Ishikawa (cell line): ENCODE data around the gene GAK.

Experiments used
- CEBPB ChIP-seq: IDR thresholded peaks from 2 replicates; pipeline ENCODE4 v1.6.1; 2012
- CREB1 ChIP-seq: IDR thresholded peaks from 2 replicates; pipeline ENCODE4 v1.6.1; 2012; ENCODE audit warnings: low read depth
- EGR1 ChIP-seq: IDR thresholded peaks from 2 replicates; pipeline ENCODE4 v1.6.1; 2012
- EP300 ChIP-seq: IDR thresholded peaks from 2 replicates; pipeline ENCODE4 v1.6.1; 2012; ENCODE audit warnings: borderline replicate concordance
- FOXM1 ChIP-seq: IDR thresholded peaks from 2 replicates; pipeline ENCODE4 v1.6.1; 2012; ENCODE audit warnings: low read depth, borderline replicate concordance
- MAX ChIP-seq: IDR thresholded peaks from 2 replicates; pipeline ENCODE4 v1.6.1; 2012
- NFIC ChIP-seq: IDR thresholded peaks from 2 replicates; pipeline ENCODE4 v1.6.1; 2012
- RAD21 ChIP-seq: IDR thresholded peaks from 2 replicates; pipeline ENCODE4 v1.6.1; 2012; ENCODE audit warnings: low read depth
- REST ChIP-seq: IDR thresholded peaks from 2 replicates; pipeline ENCODE4 v1.6.1; 2012; ENCODE audit warnings: low read depth, mild to moderate bottlenecking
- TAF1 ChIP-seq: IDR thresholded peaks from 2 replicates; pipeline ENCODE4 v1.6.1; 2012; ENCODE audit warnings: low read depth, mild to moderate bottlenecking
- TCF12 ChIP-seq: IDR thresholded peaks from 2 replicates; pipeline ENCODE4 v1.6.1; 2012; ENCODE audit warnings: low read depth
- TEAD4 ChIP-seq: IDR thresholded peaks from 2 replicates; pipeline ENCODE4 v1.6.1; 2012
- ZBTB7A ChIP-seq: IDR thresholded peaks from 2 replicates; pipeline ENCODE4 v1.6.1; 2012; ENCODE audit warnings: low read depth

GRCh38 chr4:912548-913279 is 19.4 kb downstream of the GAK start:
- TF ChIP-seq REST (no peak), TCF12 (no peak), MAX (no peak), NFIC (no peak), CREB1 (no peak), EP300 (no peak), RAD21 (no peak), CEBPB (no peak), TAF1 (no peak), ZBTB7A (no peak), TEAD4 (no peak), EGR1 (no peak), FOXM1 (no peak)
